Left kidney (tissue), 8 donors: ENCODE results near the gene RNF32. TPM values are rescaled to one million over a fixed set of nuclear protein-coding genes. Genes with fewer than 3 reads are reported as not detected.
A peak's percentile ranks its signal among the peaks of the same experiment; 100 is the strongest.

ENCODE experiments used
- DNase-seq: peaks from one replicate; pipeline ENCODE4 v3.0.0-alpha.2; 2013
- long read RNA-seq, 8 donors: transcript quantifications; one replicate each; lab custom pipeline, GENCODE V29; 2026
- polyA plus RNA-seq: library from polyadenylated mRNA; unstranded; fragments of 120-200 nt; gene quantifications from one replicate; pipeline ENCODE4 v1.2.1, GENCODE V29; 2013; ENCODE audit not compliant: insufficient read length

The RNF32 gene
- polyA plus RNA-seq: 3.9 TPM
- long read RNA-seq, donor 1, partial matches to known transcripts: 0 of 9 reads
- long read RNA-seq, donor 1, other reads (novel, unspliced or antisense): 9 of 9 reads
- long read RNA-seq, donor 2: 0 reads
- long read RNA-seq, donor 3: 0 reads
- long read RNA-seq, donor 4: 0 reads
- long read RNA-seq, donor 5, partial matches to known transcripts: 0 of 1 reads
- long read RNA-seq, donor 5, other reads (novel, unspliced or antisense): 0 of 1 reads
- long read RNA-seq, donor 6: 0 reads
- long read RNA-seq, donor 7, partial matches to known transcripts: 0 of 6 reads
- long read RNA-seq, donor 7, other reads (novel, unspliced or antisense): 6 of 6 reads
- long read RNA-seq, donor 8: 0 reads

GRCh38 chr7:156640257-156640948 is at the start of gene RNF32:
TSS of gene RNF32 (plus strand) at chr7:156640774. CDS start at chr7:156643878, 3,104 bp downstream.
- peak; percentile 92 for DNase-seq

- no peak for DNase-seq
Observed at GRCh38 chr7:156592155-156592884, 48.3 kb upstream of the RNF32 start.

- DNase-seq: no peak
Observed at GRCh38 chr7:156594283-156595080, 46.1 kb upstream of the RNF32 start.

DNA sequence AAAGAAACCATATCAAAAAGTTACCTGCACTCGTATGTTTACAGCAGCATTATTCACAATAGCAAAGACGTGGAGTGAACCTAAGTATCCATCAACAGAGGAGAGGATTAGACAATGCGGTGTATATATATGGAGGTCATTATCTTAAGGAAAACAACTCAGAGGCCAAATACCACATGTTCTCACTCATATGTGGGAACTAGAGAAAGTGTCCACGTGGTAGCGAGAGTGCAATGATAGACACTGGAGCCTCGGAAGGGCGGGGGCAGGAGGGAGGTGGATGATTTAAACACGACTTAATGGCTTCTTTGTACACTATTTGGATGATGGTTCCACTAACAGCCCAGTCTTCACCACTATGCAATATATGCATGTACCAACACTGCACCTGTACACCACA is 40.1 kb upstream of the RNF32 start:
- no peak for DNase-seq

DNA sequence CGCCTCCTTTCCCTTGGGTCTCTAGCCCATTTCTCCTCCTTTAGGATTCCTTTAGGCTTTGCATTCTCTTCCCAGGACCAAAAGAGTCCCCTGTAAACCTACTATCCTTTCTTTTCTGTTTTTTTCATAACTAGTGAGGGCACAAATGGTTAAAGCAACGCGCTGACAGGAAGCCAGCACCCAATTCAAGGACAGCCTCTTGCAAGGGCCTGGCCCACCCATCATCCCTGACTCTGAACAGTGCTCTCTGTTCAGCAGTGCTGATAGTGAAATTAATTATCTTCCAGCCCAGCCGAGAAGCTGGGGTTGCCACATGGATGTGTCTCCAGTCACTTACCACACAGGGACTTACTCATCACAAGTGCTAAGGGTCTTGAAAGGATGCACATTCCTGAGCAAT is 38.3 kb upstream of the RNF32 start:
- no peak for DNase-seq

DNA sequence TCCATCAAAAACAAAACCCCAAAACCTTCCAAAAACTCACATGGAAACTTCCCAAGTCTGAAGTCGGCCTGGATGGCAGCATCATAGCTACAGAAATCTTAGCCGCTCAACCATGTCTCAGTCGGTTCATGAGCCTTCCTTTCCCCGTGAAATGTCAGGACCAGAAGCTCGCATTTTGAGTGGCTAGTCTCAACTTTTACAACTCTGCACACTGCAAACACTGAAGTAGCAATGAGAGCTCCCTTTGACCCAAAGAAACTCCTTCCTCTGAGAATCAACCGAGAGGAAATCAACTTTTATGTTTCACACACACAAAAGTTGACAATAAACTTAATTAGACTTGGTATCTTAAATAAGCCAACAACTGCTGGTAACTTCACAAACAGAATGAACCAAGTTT is 37.6 kb upstream of the RNF32 start:
- no peak for DNase-seq

DNA sequence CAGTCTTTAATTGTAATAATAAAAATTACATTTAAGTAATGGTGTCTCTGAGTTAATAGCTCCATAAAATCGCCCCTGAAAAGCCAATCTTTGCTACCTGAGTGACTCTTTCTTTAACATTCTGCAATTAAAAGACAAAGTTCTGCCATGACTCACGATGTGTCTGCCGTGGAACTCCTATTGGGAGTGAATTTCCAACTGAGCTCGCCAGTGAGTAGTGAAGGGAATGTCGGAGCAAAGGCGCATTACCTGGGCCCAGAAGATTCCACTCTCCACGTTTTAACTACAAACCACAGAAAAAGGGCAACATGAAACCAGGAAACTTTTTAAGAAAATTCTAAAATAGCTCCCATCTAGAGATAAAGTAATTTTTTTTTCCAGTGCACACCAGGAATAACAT is 36.9 kb upstream of the RNF32 start:
- DNase-seq: no peak

- no peak for DNase-seq
Observed at GRCh38 chr7:156604311-156604710, 36.3 kb upstream of the RNF32 start.

DNA sequence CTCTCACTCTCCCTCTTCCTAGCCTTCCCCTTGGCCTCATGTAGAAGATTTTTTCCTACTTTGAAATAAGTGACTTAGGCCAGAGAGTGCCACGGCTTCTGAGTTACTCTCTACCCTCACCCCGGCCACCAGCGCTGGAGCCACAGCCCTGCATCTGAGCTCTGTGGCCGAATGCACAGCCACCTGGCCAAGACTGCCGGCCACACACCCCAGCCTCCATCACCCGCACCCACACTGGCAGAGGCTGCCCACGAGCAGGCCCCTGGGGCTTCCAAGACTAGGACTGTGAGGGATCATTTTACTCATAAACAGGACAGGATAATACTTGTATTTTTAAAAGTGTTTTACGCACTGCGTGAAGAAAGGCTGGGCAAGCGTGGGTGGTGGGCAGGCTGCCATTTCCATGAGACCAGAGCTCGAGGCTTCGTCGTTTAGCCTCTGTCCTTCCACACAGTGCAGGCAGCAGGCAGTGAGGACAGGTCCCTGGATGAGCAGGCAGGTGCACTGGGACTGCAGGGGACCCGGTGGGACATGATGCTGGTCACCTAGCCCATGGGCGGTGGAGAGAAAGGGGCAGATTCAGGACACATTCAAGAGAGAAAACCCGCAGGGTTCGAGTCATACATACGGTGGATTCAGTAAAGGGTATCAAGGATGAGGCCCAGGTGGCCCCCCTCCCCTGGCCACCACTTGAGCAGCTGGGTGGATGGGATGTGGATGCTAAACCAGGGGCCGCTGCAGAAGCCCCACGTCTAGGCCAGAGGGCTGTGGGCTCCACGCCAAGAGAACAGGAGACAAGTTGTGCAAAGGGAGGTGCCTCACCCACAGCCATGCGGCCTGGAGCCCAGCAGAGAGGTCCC is 35.5 kb upstream of the RNF32 start:
- DNase-seq: no peak

- no peak for DNase-seq
Observed at GRCh38 chr7:156606135-156606534, 34.4 kb upstream of the RNF32 start.

GRCh38 chr7:156606691-156607331 is 33.8 kb upstream of the RNF32 start:
- DNase-seq: no peak

- DNase-seq: no peak
Observed at GRCh38 chr7:156607332-156608172, 33.0 kb upstream of the RNF32 start.

DNA sequence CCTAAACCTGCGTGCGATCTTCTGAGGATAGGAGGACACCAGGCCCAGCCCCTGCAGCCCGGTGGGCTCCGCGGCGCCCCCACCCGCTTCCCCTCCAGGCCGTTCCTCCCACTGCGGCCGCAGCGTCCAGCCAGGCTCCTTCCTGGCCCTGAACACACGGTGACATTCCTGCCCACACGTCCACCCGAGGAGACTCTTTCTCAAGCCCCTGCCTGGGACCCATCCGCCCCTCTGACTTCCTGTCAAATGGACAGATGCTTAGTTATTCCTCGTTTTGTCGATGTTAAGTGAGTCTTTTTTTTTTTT is 32.4 kb upstream of the RNF32 start:
- DNase-seq: no peak

DNA sequence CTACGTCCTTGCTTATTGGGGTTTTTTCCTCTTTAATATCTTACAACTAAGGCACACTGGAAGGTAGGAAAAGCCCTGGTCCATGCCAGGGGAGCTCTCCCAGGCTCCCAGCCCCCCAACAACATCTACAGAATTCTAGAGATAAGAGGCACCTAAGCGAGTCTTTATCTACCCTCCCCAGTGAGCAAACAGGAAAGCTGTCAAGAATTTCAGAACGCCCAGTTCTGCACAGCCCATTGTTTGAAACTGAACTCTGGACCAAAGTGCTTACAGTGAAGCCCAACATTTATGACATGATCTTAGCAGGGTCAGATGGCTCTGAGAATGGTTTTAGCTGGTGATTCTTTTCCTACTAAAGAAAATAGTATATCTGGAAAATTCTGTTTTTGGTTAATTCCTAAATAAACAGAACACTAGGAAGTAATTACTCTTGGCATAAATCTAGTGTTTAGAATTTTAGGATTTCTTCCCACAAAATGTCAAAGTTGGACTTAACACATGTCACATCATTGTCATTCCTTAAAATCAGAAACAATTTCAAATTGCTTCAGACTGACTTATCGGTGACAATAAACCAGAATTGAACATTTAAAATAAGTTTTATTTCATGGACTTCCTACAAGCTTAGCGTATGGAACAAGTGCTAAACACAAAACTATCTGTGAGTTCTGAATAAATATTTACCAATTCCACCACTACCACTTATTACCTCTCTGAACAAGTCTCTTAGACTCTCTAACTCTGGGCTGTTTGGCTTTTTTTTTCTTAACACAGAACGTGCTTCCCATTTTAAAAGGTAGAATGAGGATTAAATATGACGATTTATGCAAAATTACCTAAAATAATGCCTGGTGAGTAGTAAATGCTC is 31.3 kb upstream of the RNF32 start:
- no peak for DNase-seq

DNA sequence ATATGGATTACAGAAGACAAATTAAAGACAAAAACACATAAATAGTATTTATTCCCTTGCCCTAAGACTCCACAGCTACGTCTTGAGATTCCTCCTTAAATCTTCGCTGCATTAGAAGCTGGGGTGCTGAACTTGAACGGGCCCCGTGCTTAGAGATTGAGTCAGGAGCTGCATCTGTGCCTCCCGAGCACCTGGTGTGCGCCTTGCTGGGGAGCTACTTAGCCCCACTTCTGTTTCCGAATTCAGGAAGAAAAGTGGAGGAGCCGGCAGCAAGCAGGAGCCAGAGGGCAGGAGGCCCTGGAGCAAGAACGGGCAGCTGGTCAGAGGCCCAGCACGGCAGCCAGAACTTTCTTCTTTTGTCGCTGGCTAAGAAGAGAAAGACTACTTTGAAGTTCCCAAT is 30.4 kb upstream of the RNF32 start:
- DNase-seq: no peak

GRCh38 chr7:156610601-156611000 is 30.0 kb upstream of the RNF32 start:
- DNase-seq: no peak

GRCh38 chr7:156611014-156612010 is 29.3 kb upstream of the RNF32 start:
- DNase-seq: no peak

DNA sequence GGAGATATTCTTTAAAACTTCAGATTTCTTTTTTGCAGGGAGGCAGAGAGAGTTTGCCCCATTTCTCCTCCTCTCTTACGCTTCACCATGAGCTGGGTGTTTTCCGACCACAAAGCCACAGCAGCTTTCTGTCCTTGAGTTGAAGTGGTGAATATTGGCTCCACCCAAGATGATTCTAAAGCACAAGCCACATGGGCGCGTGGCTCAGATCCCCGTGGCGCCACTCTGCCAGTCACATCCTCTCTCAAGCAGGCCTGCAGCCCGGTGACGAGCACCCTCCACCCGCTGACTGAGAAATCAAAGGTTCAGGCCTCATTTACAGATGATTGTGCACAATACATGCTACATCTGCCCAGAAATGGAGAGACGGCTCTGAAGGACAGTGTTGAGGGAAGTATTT is 27.6 kb upstream of the RNF32 start:
- no peak for DNase-seq
